Measurements from ENCODE around the gene GNB3. TPM values are rescaled to one million over a fixed set of nuclear protein-coding genes. Genes with fewer than 3 reads are reported as not detected.
"Not testable (repeated sequence)": the region's sequence is repeated elsewhere in the genome, so short reads cannot be mapped to it uniquely, and the experiment has no call there.

The GNB3 gene
- total and polyA plus RNA-seq, 5 donors from 2014 or later = not detected

GRCh38 chr12:6892683-6893082 lies 52.0 kb downstream of the GNB3 start:
- Mint-ChIP-seq H3K27ac (peak overlapping the region in 1 of 3 donors; percentile 91), H3K4me3 (peak overlapping the region in 3 of 4 donors; percentile 7 to 86 (median 41)), H3K4me1 (peaks cover 4 to 19% (median 12%) of the 10 kb centered on the region in 4 donors)
- H3K9me3 Mint-ChIP-seq; H3K36me3 Mint-ChIP-seq; H3K4me3 ChIP-seq (ENCODE audit: low read depth, low read length); H3K27me3 ChIP-seq (ENCODE audit: control insufficient read depth, insufficient read depth, low read length); ATAC-seq (ENCODE audit: low read depth in 2 of 2); H3K36me3 ChIP-seq (ENCODE audit: control insufficient read depth, insufficient read depth, low read length); H3K27ac ChIP-seq (ENCODE audit: insufficient read depth, low read length, poor library complexity, severe bottlenecking); H3K9me3 ChIP-seq (ENCODE audit: control insufficient read depth in 2 of 2, low read length in 2 of 2); H3K27me3 Mint-ChIP-seq; DNase-seq: not testable (repeated sequence)
- H3K4me1 ChIP-seq (ENCODE audit: control insufficient read depth, insufficient read depth, low read length, poor library complexity, severe bottlenecking) = peaks cover 12% of the 10 kb centered on the region

DNA sequence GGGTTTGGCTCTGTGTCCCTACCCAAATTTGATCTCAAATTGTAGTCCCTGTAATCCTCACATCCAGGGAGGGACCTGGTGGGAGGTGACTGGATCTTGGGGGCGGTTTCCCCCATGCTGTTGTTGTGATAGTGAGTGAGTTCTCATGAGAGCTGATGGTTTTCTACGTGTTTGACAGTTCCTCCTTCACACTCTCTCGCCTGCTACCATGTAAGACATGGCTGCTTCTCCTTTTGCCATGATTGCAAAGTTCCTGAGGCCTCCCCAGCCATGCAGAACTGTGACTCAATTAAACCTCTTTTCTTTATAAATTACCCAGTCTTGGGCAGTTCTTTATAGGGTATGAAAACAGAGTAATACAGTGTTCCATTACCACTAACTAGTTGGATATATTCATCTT lies 53.6 kb downstream of the GNB3 start:
- Histone ChIP-seq H3K27ac (ENCODE audit: insufficient read depth, low read length, poor library complexity, severe bottlenecking) (no peak overlapping the region), H3K4me1 (ENCODE audit: control insufficient read depth, insufficient read depth, low read length, poor library complexity, severe bottlenecking) (peaks cover 12% of the 10 kb centered on the region)
- H3K9me3 Mint-ChIP-seq = no peaks in the 10 kb centered on the region

More for the DNA sequence above, 53.6 kb downstream of the GNB3 start:
- no peak for ATAC-seq (ENCODE audit: low read depth in 2 of 2)
- no peak overlapping the region for H3K4me3 ChIP-seq (ENCODE audit: low read depth, low read length)
- Mint-ChIP-seq H3K27ac (no peak overlapping the region), H3K4me1 (peaks cover 4 to 19% (median 12%) of the 10 kb centered on the region in 4 donors), H3K36me3 (no peaks in the 10 kb centered on the region), H3K27me3 (no peaks in the 10 kb centered on the region), H3K4me3 (peak overlapping the region in 1 of 4 donors; percentile 71)
- no peak for DNase-seq
- no peaks in the 10 kb centered on the region for H3K9me3 ChIP-seq (ENCODE audit: control insufficient read depth in 2 of 2, low read length in 2 of 2)
- no peaks in the 10 kb centered on the region for H3K27me3 ChIP-seq (ENCODE audit: control insufficient read depth, insufficient read depth, low read length)
- no peaks in the 10 kb centered on the region for H3K36me3 ChIP-seq (ENCODE audit: control insufficient read depth, insufficient read depth, low read length)

Other genes with a start within 250 kb of the GNB3 start
- 474 TPM for gene CHD4, start 233.5 kb upstream of the GNB3 start, total RNA-seq
- 10 to 100 TPM; 32.2 to 43.4 (median 38.8) TPM for gene CHD4, start 233.5 kb upstream of the GNB3 start, polyA plus RNA-seq
- 7.0 TPM for gene LPAR5, start 205.0 kb upstream of the GNB3 start, total RNA-seq
- gene LPAR5, start 205.0 kb upstream of the GNB3 start, polyA plus RNA-seq = 10 to 100 TPM in 1 of 4 donors, 1 to 10 TPM in 3; 6.6 to 17.3 (median 8.6) TPM
- 13.7 TPM for gene ACRBP, start 193.5 kb upstream of the GNB3 start, total RNA-seq
- gene ACRBP, start 193.5 kb upstream of the GNB3 start, polyA plus RNA-seq = under 1 TPM in 1 of 4 donors, not detected in 3; 0.41 TPM
- gene ING4, start 177.8 kb upstream of the GNB3 start, total RNA-seq = 34.6 TPM
- gene ING4, start 177.8 kb upstream of the GNB3 start, polyA plus RNA-seq = 10 to 100 TPM; 70.5 to 90.6 (median 82.4) TPM
- gene ZNF384, start 151.6 kb upstream of the GNB3 start, total RNA-seq = 68.3 TPM
- gene ZNF384, start 151.6 kb upstream of the GNB3 start, polyA plus RNA-seq = 10 to 100 TPM; 13.4 to 25.3 (median 19.6) TPM
- gene PIANP, start 140.1 kb upstream of the GNB3 start, total RNA-seq = not detected
- gene PIANP, start 140.1 kb upstream of the GNB3 start, polyA plus RNA-seq = under 1 TPM in 1 of 4 donors, not detected in 3; 0.13 TPM
- gene COPS7A, start 116.9 kb upstream of the GNB3 start, total RNA-seq = 20.7 TPM
- 10 to 100 TPM; 37.8 to 48.4 (median 42.6) TPM for gene COPS7A, start 116.9 kb upstream of the GNB3 start, polyA plus RNA-seq
- 101 TPM for gene MLF2, start 87.8 kb upstream of the GNB3 start, total RNA-seq
- 100 to 1,000 TPM; 104 to 124 (median 114) TPM for gene MLF2, start 87.8 kb upstream of the GNB3 start, polyA plus RNA-seq
- 15.0 TPM for gene PTMS, start 74.6 kb upstream of the GNB3 start, total RNA-seq
- 1 to 10 TPM; 1.3 to 3.9 (median 2.5) TPM for gene PTMS, start 74.6 kb upstream of the GNB3 start, polyA plus RNA-seq
- gene LAG3, start 68.4 kb upstream of the GNB3 start, total RNA-seq = 8.2 TPM
- 10 to 100 TPM in 2 of 4 donors, 1 to 10 TPM in 2; 6.3 to 12.6 (median 11.0) TPM for gene LAG3, start 68.4 kb upstream of the GNB3 start, polyA plus RNA-seq
- 224 TPM for gene CD4, start 51.4 kb upstream of the GNB3 start, total RNA-seq
- 100 to 1,000 TPM; 312 to 330 (median 324) TPM for gene CD4, start 51.4 kb upstream of the GNB3 start, polyA plus RNA-seq
- gene GPR162, start 19.1 kb upstream of the GNB3 start, total RNA-seq = not detected
- not detected for gene GPR162, start 19.1 kb upstream of the GNB3 start, polyA plus RNA-seq
- 1.4 TPM for gene P3H3, start 12.5 kb upstream of the GNB3 start, total RNA-seq
- 1 to 10 TPM in 1 of 4 donors, under 1 TPM in 2, not detected in 1; 0.64 to 1.2 (median 1.00) TPM for gene P3H3, start 12.5 kb upstream of the GNB3 start, polyA plus RNA-seq
- gene CDCA3, start 10.4 kb downstream of the GNB3 start, total RNA-seq = 1.9 TPM
- 1 to 10 TPM; 1.7 to 4.0 (median 2.1) TPM for gene CDCA3, start 10.4 kb downstream of the GNB3 start, polyA plus RNA-seq
- gene USP5, start 11.2 kb downstream of the GNB3 start, total RNA-seq = 63.5 TPM
- 10 to 100 TPM; 44.4 to 57.0 (median 48.4) TPM for gene USP5, start 11.2 kb downstream of the GNB3 start, polyA plus RNA-seq
- gene TPI1, start 26.6 kb downstream of the GNB3 start, total RNA-seq = 153 TPM
- gene TPI1, start 26.6 kb downstream of the GNB3 start, polyA plus RNA-seq = 100 to 1,000 TPM; 493 to 633 (median 527) TPM
- 8.2 TPM for gene SPSB2, start 32.4 kb downstream of the GNB3 start, total RNA-seq
- gene SPSB2, start 32.4 kb downstream of the GNB3 start, polyA plus RNA-seq = 10 to 100 TPM in 3 of 4 donors, 1 to 10 TPM in 1; 8.0 to 19.2 (median 13.2) TPM
- gene LRRC23, start 63.9 kb downstream of the GNB3 start, total RNA-seq = 6.6 TPM
- 1 to 10 TPM; 2.2 to 5.1 (median 4.5) TPM for gene LRRC23, start 63.9 kb downstream of the GNB3 start, polyA plus RNA-seq
- gene ENO2, start 73.7 kb downstream of the GNB3 start, total RNA-seq = 88.2 TPM
- gene ENO2, start 73.7 kb downstream of the GNB3 start, polyA plus RNA-seq = 10 to 100 TPM; 18.1 to 24.8 (median 22.7) TPM
- 27.5 TPM for gene ATN1, start 87.0 kb downstream of the GNB3 start, total RNA-seq
- under 1 TPM; 0.17 to 0.82 (median 0.53) TPM for gene ATN1, start 87.0 kb downstream of the GNB3 start, polyA plus RNA-seq
- not detected for gene RNU7-1, start 102.9 kb downstream of the GNB3 start, total RNA-seq
- gene RNU7-1, start 102.9 kb downstream of the GNB3 start, polyA plus RNA-seq = not detected
- 186 TPM for gene C12orf57, start 103.1 kb downstream of the GNB3 start, total RNA-seq
- gene C12orf57, start 103.1 kb downstream of the GNB3 start, polyA plus RNA-seq = 100 to 1,000 TPM; 310 to 410 (median 340) TPM
- 174 TPM for gene PTPN6, start 110.4 kb downstream of the GNB3 start, total RNA-seq
- gene PTPN6, start 110.4 kb downstream of the GNB3 start, polyA plus RNA-seq = 100 to 1,000 TPM; 261 to 321 (median 291) TPM
- 134 TPM for gene PHB2, start 129.7 kb downstream of the GNB3 start, total RNA-seq
- gene PHB2, start 129.7 kb downstream of the GNB3 start, polyA plus RNA-seq = 100 to 1,000 TPM; 118 to 134 (median 125) TPM
- gene EMG1, start 130.0 kb downstream of the GNB3 start, total RNA-seq = 44.1 TPM
- gene EMG1, start 130.0 kb downstream of the GNB3 start, polyA plus RNA-seq = 10 to 100 TPM; 71.8 to 89.4 (median 79.4) TPM
- gene LPCAT3, start 177.6 kb downstream of the GNB3 start, total RNA-seq = 28.3 TPM
- 10 to 100 TPM; 25.0 to 32.8 (median 30.9) TPM for gene LPCAT3, start 177.6 kb downstream of the GNB3 start, polyA plus RNA-seq
- 5.7 TPM for gene C1S, start 219.8 kb downstream of the GNB3 start, total RNA-seq
- not detected for gene C1S, start 219.8 kb downstream of the GNB3 start, polyA plus RNA-seq

Measured in CD4-positive, CD25-positive, alpha-beta regulatory T cell (primary cell).